ENCODE results near the gene MVK. TPM values are rescaled to one million over a fixed set of nuclear protein-coding genes. Genes with fewer than 3 reads are reported as not detected.

The MVK gene
- polyA plus RNA-seq, 1 of the 3 experiments (the other 2 are of a cell fraction): 7.0 TPM

DNA sequence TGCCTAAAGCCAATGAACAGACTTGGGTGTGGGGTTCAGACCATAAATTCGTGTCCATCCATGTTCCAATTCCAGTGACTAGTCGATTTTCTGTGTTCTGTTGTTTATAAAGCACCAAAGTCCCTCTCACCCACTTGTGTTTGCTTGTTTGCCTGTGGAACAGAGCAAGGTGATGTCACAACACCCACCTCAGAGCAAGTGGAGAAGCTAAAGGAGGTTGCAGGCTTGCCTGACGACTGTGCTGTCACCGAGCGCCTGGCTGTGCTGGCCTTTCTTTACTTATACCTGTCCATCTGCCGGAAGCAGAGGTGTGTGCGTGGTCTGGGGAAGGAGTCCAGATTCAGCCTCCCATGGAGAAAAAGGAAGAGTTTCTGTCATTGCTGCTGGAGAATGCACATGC lies 6.0 kb downstream of the MVK start (continued):
- TF ChIP-seq FOXM1 (IDR thresholded peaks at IDR 0.05; ENCODE audit: low read depth): no peak
- TF ChIP-seq, protein P1, sequence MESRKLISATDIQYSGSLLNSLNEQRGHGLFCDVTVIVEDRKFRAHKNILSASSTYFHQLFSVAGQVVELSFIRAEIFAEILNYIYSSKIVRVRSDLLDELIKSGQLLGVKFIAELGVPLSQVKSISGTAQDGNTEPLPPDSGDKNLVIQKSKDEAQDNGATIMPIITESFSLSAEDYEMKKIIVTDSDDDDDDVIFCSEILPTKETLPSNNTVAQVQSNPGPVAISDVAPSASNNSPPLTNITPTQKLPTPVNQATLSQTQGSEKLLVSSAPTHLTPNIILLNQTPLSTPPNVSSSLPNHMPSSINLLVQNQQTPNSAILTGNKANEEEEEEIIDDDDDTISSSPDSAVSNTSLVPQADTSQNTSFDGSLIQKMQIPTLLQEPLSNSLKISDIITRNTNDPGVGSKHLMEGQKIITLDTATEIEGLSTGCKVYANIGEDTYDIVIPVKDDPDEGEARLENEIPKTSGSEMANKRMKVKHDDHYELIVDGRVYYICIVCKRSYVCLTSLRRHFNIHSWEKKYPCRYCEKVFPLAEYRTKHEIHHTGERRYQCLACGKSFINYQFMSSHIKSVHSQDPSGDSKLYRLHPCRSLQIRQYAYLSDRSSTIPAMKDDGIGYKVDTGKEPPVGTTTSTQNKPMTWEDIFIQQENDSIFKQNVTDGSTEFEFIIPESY (IDR thresholded peaks at IDR 0.05; ENCODE audit: borderline replicate concordance, low read depth): no peak

DNA sequence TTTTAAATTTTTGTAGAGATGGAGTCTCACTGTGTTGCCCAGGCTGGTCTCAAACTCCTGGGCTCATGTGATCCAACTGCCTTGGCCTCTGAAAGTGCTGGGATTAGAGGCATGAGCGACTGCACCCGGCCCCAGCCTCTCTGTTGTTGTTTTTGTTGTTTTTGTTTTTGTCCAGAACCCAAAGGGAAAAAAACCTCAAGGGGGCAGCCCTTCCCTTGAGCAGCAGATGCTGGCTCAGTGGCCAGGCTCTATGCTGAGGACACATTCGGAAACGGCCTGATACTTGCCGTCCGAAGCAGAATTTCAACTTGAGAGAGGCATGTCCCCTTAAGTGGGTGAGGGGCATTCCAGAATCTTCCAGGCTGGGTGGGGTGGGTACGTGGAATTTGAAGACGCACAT lies 6.7 kb downstream of the MVK start:
- CTCF ChIA-PET: no interaction called here

DNA sequence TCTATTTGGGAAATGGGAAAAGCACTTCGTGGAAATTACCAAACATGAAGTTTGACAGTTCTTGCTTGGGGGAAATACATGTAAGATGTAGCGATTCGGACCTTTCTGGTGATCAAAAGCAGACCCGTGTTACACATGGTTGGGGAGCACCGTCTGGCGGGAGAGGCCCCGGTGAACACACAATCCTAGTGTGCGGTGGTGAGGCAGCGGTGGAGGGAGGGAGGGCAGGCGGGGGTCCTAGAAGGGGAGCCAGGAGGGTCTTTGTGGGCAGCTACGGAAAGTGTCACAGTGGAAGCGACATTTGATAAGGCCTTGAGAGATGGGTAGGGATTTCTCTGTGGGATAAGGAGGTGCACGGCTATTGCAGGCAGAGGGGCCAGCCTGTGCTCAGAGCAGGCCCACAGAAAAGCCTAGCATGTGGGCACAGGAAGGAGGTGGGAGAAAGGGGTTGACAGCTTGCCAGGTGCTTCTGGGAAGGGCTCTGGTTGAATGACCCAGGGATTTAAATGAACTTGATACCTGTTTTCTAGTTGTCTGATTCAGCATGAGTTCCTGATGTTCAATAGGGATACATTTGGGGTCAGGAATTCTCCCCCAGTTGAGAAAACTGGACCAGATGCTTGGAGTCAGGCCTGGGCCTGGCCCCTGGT lies 7.2 kb downstream of the MVK start:
- Histone ChIP-seq H4K20me1 (ENCODE audit: insufficient read depth) (no peaks in the 10 kb centered on the region), H3K4me1 (ENCODE audit: control insufficient read depth in 1 of 2, insufficient read depth in 2 of 2, low read depth in 1 of 2, low read length in 1 of 2) (peaks cover 0 to 4% of the 10 kb centered on the region in 2 experiments; a peak in 1 of 4 replicates), H3K36me3 (replicated peaks in 1 of 2; ENCODE audit: control insufficient read depth in 1 of 2, insufficient read depth in 2 of 2, low read length in 1 of 2) (peaks cover 10 to 36% of the 10 kb centered on the region in 2 experiments), H3K27ac (ENCODE audit: low read depth in 2 of 2, low read length in 1 of 2) (no peak overlapping the region; a peak in 1 of 4 replicates), H3K4me2 (no peak overlapping the region), H3K4me3 (ENCODE audit: low read depth in 2 of 2, low read length in 1 of 2) (no peak overlapping the region), H2AFZ (ENCODE audit: low read depth) (no peak overlapping the region), H3K9ac (no peak overlapping the region), H3K9me3 (no peaks in the 10 kb centered on the region), H3K27me3 (ENCODE audit: insufficient read depth) (no peaks in the 10 kb centered on the region), H3K79me2 (ENCODE audit: insufficient read depth) (no peaks in the 10 kb centered on the region), H3F3A (replicated peaks; ENCODE audit: insufficient read depth) (no peaks in the 10 kb centered on the region), H3K9me2 (no peaks in the 10 kb centered on the region)
- ChIA-PET CTCF (interaction anchor here (0.6 to 0.7 kb wide), 2 partner anchors 62 to 133 kb away, joined by 3 to 5 read pairs; no protein-coding TSS in a partner anchor), POLR2A (no interaction called here)
- TF ChIP-seq, protein P2, sequence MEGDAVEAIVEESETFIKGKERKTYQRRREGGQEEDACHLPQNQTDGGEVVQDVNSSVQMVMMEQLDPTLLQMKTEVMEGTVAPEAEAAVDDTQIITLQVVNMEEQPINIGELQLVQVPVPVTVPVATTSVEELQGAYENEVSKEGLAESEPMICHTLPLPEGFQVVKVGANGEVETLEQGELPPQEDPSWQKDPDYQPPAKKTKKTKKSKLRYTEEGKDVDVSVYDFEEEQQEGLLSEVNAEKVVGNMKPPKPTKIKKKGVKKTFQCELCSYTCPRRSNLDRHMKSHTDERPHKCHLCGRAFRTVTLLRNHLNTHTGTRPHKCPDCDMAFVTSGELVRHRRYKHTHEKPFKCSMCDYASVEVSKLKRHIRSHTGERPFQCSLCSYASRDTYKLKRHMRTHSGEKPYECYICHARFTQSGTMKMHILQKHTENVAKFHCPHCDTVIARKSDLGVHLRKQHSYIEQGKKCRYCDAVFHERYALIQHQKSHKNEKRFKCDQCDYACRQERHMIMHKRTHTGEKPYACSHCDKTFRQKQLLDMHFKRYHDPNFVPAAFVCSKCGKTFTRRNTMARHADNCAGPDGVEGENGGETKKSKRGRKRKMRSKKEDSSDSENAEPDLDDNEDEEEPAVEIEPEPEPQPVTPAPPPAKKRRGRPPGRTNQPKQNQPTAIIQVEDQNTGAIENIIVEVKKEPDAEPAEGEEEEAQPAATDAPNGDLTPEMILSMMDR (IDR thresholded peaks at IDR 0.05): no peak
- TF ChIP-seq JUND (IDR thresholded peaks at IDR 0.05) (no peak), GATA2 (CRISPR knock-in tag; IDR thresholded peaks at IDR 0.05) (no peak), RAD21 (IDR thresholded peaks at IDR 0.05; ENCODE audit: low read length) (no peak), FOSL2 (IDR thresholded peaks at IDR 0.05; ENCODE audit: borderline replicate concordance, low read depth) (no peak)
- TF ChIP-seq, protein P3, sequence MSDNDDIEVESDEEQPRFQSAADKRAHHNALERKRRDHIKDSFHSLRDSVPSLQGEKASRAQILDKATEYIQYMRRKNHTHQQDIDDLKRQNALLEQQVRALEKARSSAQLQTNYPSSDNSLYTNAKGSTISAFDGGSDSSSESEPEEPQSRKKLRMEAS (IDR thresholded peaks at IDR 0.05; ENCODE audit: low read depth): no peak
- WGBS (ENCODE audit: low lambda C conversion rate): 91% methylated on average over 13 of the region's 13 CpGs
- DNase-seq: no peak

More for the DNA sequence above, 6.7 kb downstream of the MVK start:
- H3K4me3 ChIP-seq (ENCODE audit: low read depth in 2 of 2, low read length in 1 of 2): no peak overlapping the region
- peaks cover 10 to 38% of the 10 kb centered on the region in 2 experiments for H3K36me3 ChIP-seq (replicated peaks in 1 of 2; ENCODE audit: control insufficient read depth in 1 of 2, insufficient read depth in 2 of 2, low read length in 1 of 2)
- TF ChIP-seq NFIC (IDR thresholded peaks at IDR 0.05; ENCODE audit: borderline replicate concordance) (no peak), TAF1 (IDR thresholded peaks at IDR 0.05; ENCODE audit: borderline replicate concordance, low read depth, low read length) (no peak), RAD21 (IDR thresholded peaks at IDR 0.05; ENCODE audit: low read length) (peak; percentile 54), RXRA (IDR thresholded peaks at IDR 0.05; ENCODE audit: borderline replicate concordance, low read depth) (no peak)
- TF ChIP-seq, protein P4, sequence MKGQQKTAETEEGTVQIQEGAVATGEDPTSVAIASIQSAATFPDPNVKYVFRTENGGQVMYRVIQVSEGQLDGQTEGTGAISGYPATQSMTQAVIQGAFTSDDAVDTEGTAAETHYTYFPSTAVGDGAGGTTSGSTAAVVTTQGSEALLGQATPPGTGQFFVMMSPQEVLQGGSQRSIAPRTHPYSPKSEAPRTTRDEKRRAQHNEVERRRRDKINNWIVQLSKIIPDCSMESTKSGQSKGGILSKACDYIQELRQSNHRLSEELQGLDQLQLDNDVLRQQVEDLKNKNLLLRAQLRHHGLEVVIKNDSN (IDR thresholded peaks at IDR 0.05; ENCODE audit: borderline replicate concordance, low read depth): no peak
- DNase-seq: no peak
- H3K79me2 ChIP-seq (ENCODE audit: insufficient read depth): no peaks in the 10 kb centered on the region
- H2AFZ ChIP-seq (ENCODE audit: low read depth): no peak overlapping the region
- no peaks in the 10 kb centered on the region for H3K9me3 ChIP-seq
- WGBS (ENCODE audit: low lambda C conversion rate): 88% methylated on average over 8 of the region's 8 CpGs
- H3K27me3 ChIP-seq (ENCODE audit: insufficient read depth): no peaks in the 10 kb centered on the region
- H3K4me1 ChIP-seq (ENCODE audit: control insufficient read depth in 1 of 2, insufficient read depth in 2 of 2, low read depth in 1 of 2, low read length in 1 of 2): peaks cover 0 to 4% of the 10 kb centered on the region in 2 experiments; a peak in 1 of 4 replicates
- no peak overlapping the region for H3K27ac ChIP-seq (ENCODE audit: low read depth in 2 of 2, low read length in 1 of 2)
- POLR2A ChIA-PET: no interaction called here
- H4K20me1 ChIP-seq (ENCODE audit: insufficient read depth): no peaks in the 10 kb centered on the region
- no peaks in the 10 kb centered on the region for H3K9me2 ChIP-seq
- H3F3A ChIP-seq (replicated peaks; ENCODE audit: insufficient read depth): no peaks in the 10 kb centered on the region
- H3K9ac ChIP-seq: no peak overlapping the region
- H3K4me2 ChIP-seq: no peak overlapping the region
